GM20000 (cell line): ENCODE results near the gene FBXW12.
"Not testable (repeated sequence)": the region's sequence is repeated elsewhere in the genome, so short reads cannot be mapped to it uniquely, and the experiment has no call there.

Experiments
- DNase-seq: peaks from one replicate; pipeline ENCODE4 v3.0.0; 2012; ENCODE audit warnings: low spot score
- CTCF ChIP-seq: IDR thresholded peaks from 2 replicates; pipeline ENCODE4 v1.5.1; 2012; ENCODE audit warnings: mild to moderate bottlenecking, control low read depth; ENCODE audit errors: extremely low read depth, missing control alignments

Gene FBXW12

GRCh38 chr3:48371651-48372376 is at the start of gene FBXW12:
FBXW12 (plus strand) TSS chr3:48372219; CDS start chr3:48372768, 549 bp downstream.
- TF ChIP-seq CTCF = no peak
- no peak for DNase-seq

GRCh38 chr3:48331706-48332435 is 40.1 kb upstream of the FBXW12 start:
- not testable (repeated sequence) for DNase-seq

GRCh38 chr3:48333346-48334245 is 38.4 kb upstream of the FBXW12 start, which contains the start of gene SPINK8:
SPINK8 (minus strand) TSS chr3:48333661; CDS start chr3:48328341, 5,320 bp downstream.
- DNase-seq = not testable (repeated sequence)

- no peak for DNase-seq
- TF ChIP-seq CTCF = no peak
These were observed 37.4 kb upstream of the FBXW12 start for GRCh38 chr3:48334605-48335004.

GRCh38 chr3:48335286-48335685 is 36.7 kb upstream of the FBXW12 start:
- not testable (repeated sequence) for DNase-seq

- DNase-seq = not testable (repeated sequence)
These were observed 34.5 kb upstream of the FBXW12 start for GRCh38 chr3:48337536-48337935.

- DNase-seq = no peak
- TF ChIP-seq CTCF = no peak
These were observed 33.4 kb upstream of the FBXW12 start for GRCh38 chr3:48338635-48339034.

GRCh38 chr3:48343432-48343831 is 28.6 kb upstream of the FBXW12 start:
- TF ChIP-seq CTCF = no peak
- no peak for DNase-seq

GRCh38 chr3:48344867-48345507 is 27.0 kb upstream of the FBXW12 start:
- DNase-seq = no peak
- TF ChIP-seq CTCF = no peak
